H9 (cell line): Measurements from ENCODE around the gene OR2A2. TPM values are rescaled to one million over a fixed set of nuclear protein-coding genes. Genes with fewer than 3 reads are reported as not detected.

Source experiments
- DNase-seq: peaks from one replicate; pipeline ENCODE4 v3.0.0-alpha.2; 2017
- H2AFZ ChIP-seq: one replicate; pipeline ENCODE4 v1.6.1; 2013; ENCODE audit warnings: mild to moderate bottlenecking, low read length, control low read depth, moderate library complexity
- H2AK5ac ChIP-seq: 2 replicates; pipeline ENCODE4 v1.6.1; 2013; ENCODE audit warnings: low read length, control low read depth, mixed read lengths; ENCODE audit not compliant: insufficient read length
- H2BK120ac ChIP-seq: one replicate; pipeline ENCODE4 v1.6.1; 2013; ENCODE audit warnings: low read depth, mild to moderate bottlenecking, low read length, control low read depth, inconsistent platforms; ENCODE audit not compliant: poor library complexity, severe bottlenecking
- H2BK12ac ChIP-seq: 2 replicates; pipeline ENCODE4 v1.6.1; 2013; ENCODE audit warnings: low read length, control low read depth, mixed read lengths, low read depth; ENCODE audit not compliant: insufficient read length
- H2BK15ac ChIP-seq: 2 replicates; pipeline ENCODE4 v1.6.1; 2013; ENCODE audit warnings: low read depth, low read length, control low read depth
- H2BK20ac ChIP-seq: one replicate; pipeline ENCODE4 v1.6.1; 2013; ENCODE audit warnings: low read depth, mild to moderate bottlenecking, low read length, control low read depth, inconsistent platforms; ENCODE audit not compliant: poor library complexity, severe bottlenecking
- H2BK5ac ChIP-seq: 2 replicates; pipeline ENCODE4 v1.6.1; 2013; ENCODE audit warnings: low read length, control low read depth, mixed read lengths; ENCODE audit not compliant: insufficient read length
- H3K14ac ChIP-seq: 2 replicates; pipeline ENCODE4 v1.6.1; 2013; ENCODE audit warnings: low read length, control low read depth; ENCODE audit not compliant: insufficient read depth
- H3K18ac ChIP-seq: 2 replicates; pipeline ENCODE4 v1.6.1; 2013; ENCODE audit warnings: low read depth, mild to moderate bottlenecking, mixed read lengths, low read length, control low read depth; ENCODE audit not compliant: insufficient read length
- H3K23ac ChIP-seq: 2 replicates; pipeline ENCODE4 v1.6.1; 2013; ENCODE audit warnings: low read length, control low read depth, mixed read lengths, low read depth; ENCODE audit not compliant: insufficient read length
- H3K23me2 ChIP-seq: 2 replicates; pipeline ENCODE4 v1.6.1; 2013; ENCODE audit warnings: low read depth, mild to moderate bottlenecking, mixed read lengths, low read length, control low read depth; ENCODE audit not compliant: insufficient read length, poor library complexity, severe bottlenecking
- H3K27ac ChIP-seq: 2 replicates; pipeline ENCODE4 v1.5.1; 2013; ENCODE audit warnings: low read length, control low read depth, mixed read lengths, low read depth; ENCODE audit not compliant: insufficient read length
- H3K27me3 ChIP-seq: 2 replicates; pipeline ENCODE4 v1.6.1; 2013; ENCODE audit warnings: low read length, control low read depth, inconsistent platforms; ENCODE audit not compliant: insufficient read depth
- H3K4ac ChIP-seq: 2 replicates; pipeline ENCODE4 v1.6.1; 2013; ENCODE audit warnings: low read depth, mild to moderate bottlenecking, control low read depth, inconsistent platforms, low read length, moderate library complexity
- H3K4me1 ChIP-seq: 2 replicates; pipeline ENCODE4 v1.6.1; 2013; ENCODE audit warnings: low read length, control low read depth, inconsistent platforms; ENCODE audit not compliant: insufficient read depth
- H3K4me2 ChIP-seq: 2 replicates; pipeline ENCODE4 v1.6.1; 2013; ENCODE audit warnings: low read length, control low read depth, mixed read lengths; ENCODE audit not compliant: insufficient read length, insufficient read depth
- H3K56ac ChIP-seq: 2 replicates; pipeline ENCODE4 v1.6.1; 2013; ENCODE audit warnings: low read depth, mild to moderate bottlenecking, mixed read lengths, low read length, control low read depth; ENCODE audit not compliant: insufficient read length
- H3K79me1 ChIP-seq: 2 replicates; pipeline ENCODE4 v1.6.1; 2013; ENCODE audit warnings: low read depth, mild to moderate bottlenecking, moderate library complexity, low read length, control low read depth, inconsistent platforms; ENCODE audit not compliant: insufficient read depth, poor library complexity, severe bottlenecking
- H3K79me2 ChIP-seq: 2 replicates; pipeline ENCODE4 v1.6.1; 2013; ENCODE audit warnings: low read length, control low read depth, inconsistent platforms; ENCODE audit not compliant: insufficient read depth
- H3K9ac ChIP-seq: 2 replicates; pipeline ENCODE4 v1.6.1; 2013; ENCODE audit warnings: low read length, control low read depth, mixed read lengths; ENCODE audit not compliant: insufficient read length; ENCODE audit errors: extremely low read depth
- H3K9me3 ChIP-seq: one replicate; pipeline ENCODE4 v1.6.1; 2013; ENCODE audit warnings: low read depth, low read length, inconsistent platforms; ENCODE audit not compliant: control insufficient read depth
- H3T11ph ChIP-seq: one replicate; pipeline ENCODE4 v1.6.1; 2013; ENCODE audit warnings: mild to moderate bottlenecking, low read length, control low read depth, inconsistent platforms
- H4K20me1 ChIP-seq: one replicate; pipeline ENCODE4 v1.6.1; 2013; ENCODE audit not compliant: control insufficient read depth, insufficient read length, insufficient read depth
- H4K5ac ChIP-seq: 2 replicates; pipeline ENCODE4 v1.6.1; 2013; ENCODE audit warnings: low read depth, mild to moderate bottlenecking, mixed read lengths, low read length, control low read depth; ENCODE audit not compliant: insufficient read length
- H4K8ac ChIP-seq: replicated peaks from 2 replicates; pipeline ENCODE4 v1.6.1; 2013; ENCODE audit warnings: low read length, control low read depth, mixed read lengths, low read depth; ENCODE audit not compliant: insufficient read length
- H4K91ac ChIP-seq: 2 replicates; pipeline ENCODE4 v1.6.1; 2013; ENCODE audit warnings: low read depth, mild to moderate bottlenecking, moderate library complexity, mixed read lengths, low read length, control low read depth; ENCODE audit not compliant: insufficient read length
- H3K27ac Mint-ChIP-seq, 3 experiments: 2 replicates in 2 of 3; 3 replicates in 1 of 3; pipeline ENCODE4 v1.8.0; 2020 to 2021; ENCODE audit warnings: mixed read lengths in 3 of 3, mild to moderate bottlenecking in 1 of 3, moderate library complexity in 1 of 3
- H3K27me3 Mint-ChIP-seq: 2 replicates; pipeline ENCODE4 v1.8.0; 2021; ENCODE audit warnings: low read depth, mild to moderate bottlenecking, moderate library complexity, mixed read lengths
- H3K36me3 Mint-ChIP-seq, 3 experiments: 2 replicates in 2 of 3; 3 replicates in 1 of 3; pipeline ENCODE4 v1.8.0; 2020 to 2021; ENCODE audit warnings: low read depth in 3 of 3, mixed read lengths in 3 of 3; ENCODE audit not compliant: insufficient read depth in 1 of 3
- H3K4me1 Mint-ChIP-seq, 2 experiments: 2 replicates each; pipeline ENCODE4 v1.8.0; 2020; ENCODE audit warnings: mixed read lengths in 2 of 2
- H3K4me3 Mint-ChIP-seq, 2 experiments: 2 replicates in 1 of 2; 3 replicates in 1 of 2; pipeline ENCODE4 v1.8.0; 2020 to 2021; ENCODE audit warnings: mild to moderate bottlenecking in 2 of 2, mixed read lengths in 2 of 2, moderate library complexity in 1 of 2
- H3K9me3 Mint-ChIP-seq, 2 experiments: 2 replicates in 1 of 2; 3 replicates in 1 of 2; pipeline ENCODE4 v1.8.0; 2020; ENCODE audit warnings: mild to moderate bottlenecking in 2 of 2, mixed read lengths in 2 of 2, moderate library complexity in 1 of 2
- CTCF ChIP-seq: fragments of 200-600 bp; sonication (generic); conservative IDR thresholded peaks from 3 replicates; pipeline ENCODE4 v1.8.0; 2021; ENCODE audit warnings: antibody characterized with exemption, mild to moderate bottlenecking
- total RNA-seq: library from RNA; stranded (reverse); gene quantifications from 2 replicates; pipeline ENCODE4 v1.2.1, GENCODE V29; 2021

OR2A2 gene
- total RNA-seq, 1 experiment from 2014 or later, result not detected

GRCh38 chr7:144105211-144105610 lies 4.2 kb upstream of the OR2A2 start:
- Histone ChIP-seq H3K79me2 (no peaks in the 10 kb centered on the region), H2BK5ac (no peak overlapping the region), H2BK20ac (no peak overlapping the region), H3K14ac (no peak overlapping the region), H4K8ac (no peak overlapping the region), H4K5ac (no peak overlapping the region), H3K23ac (no peak overlapping the region), H3K27me3 (no peaks in the 10 kb centered on the region), H4K91ac (no peak overlapping the region), H2BK120ac (no peak overlapping the region), H3K18ac (no peak overlapping the region), H3K23me2 (no peaks in the 10 kb centered on the region), H3K56ac (no peak overlapping the region), H3K79me1 (no peaks in the 10 kb centered on the region), H3K27ac (no peak overlapping the region), H3K4ac (no peak overlapping the region), H4K20me1 (no peaks in the 10 kb centered on the region), H3K9me3 (no peaks in the 10 kb centered on the region), H3K4me2 (no peak overlapping the region), H2AFZ (no peak overlapping the region), H2BK12ac (no peak overlapping the region), H3K9ac (no peak overlapping the region), H2AK5ac (no peak overlapping the region), H3T11ph (no peak overlapping the region), H3K4me1 (no peaks in the 10 kb centered on the region; the same call in 1 of the 2 replicates), H2BK15ac (no peak overlapping the region)
- DNase-seq, result no peak
- Mint-ChIP-seq H3K36me3 (no peaks in the 10 kb centered on the region), H3K27me3 (no peaks in the 10 kb centered on the region), H3K4me1 (no peaks in the 10 kb centered on the region), H3K4me3 (no peak overlapping the region), H3K27ac (no peak overlapping the region), H3K9me3 (no peaks in the 10 kb centered on the region)
- TF ChIP-seq CTCF, result no peak
